OCI-LY7 (cell line): Measurements from ENCODE around the gene TENT5C. TPM values are rescaled to one million over a fixed set of nuclear protein-coding genes. Genes with fewer than 3 reads are reported as not detected.

Source experiments
- BruUV-seq: library from RNA; stranded (reverse); fragments of 400-500 nt; replicated peaks from 2 replicates; lab custom pipeline; 2021; lab: Mats Ljungman, UMichigan
- CTCF ChIA-PET: fragments of 300-600 bp; sonication (Branson Sonifier 250); formaldehyde crosslinking; loops from one replicate; lab custom pipeline; 2022; ENCODE audit warnings: antibody characterized with exemption; ENCODE audit not compliant: unreplicated experiment; lab: Charles Lee
- POLR2A ChIA-PET: fragments of 300-600 bp; sonication (Branson Sonifier 250); formaldehyde crosslinking; loops from one replicate; lab custom pipeline; 2022; ENCODE audit warnings: antibody characterized with exemption; lab: Charles Lee
- DNase-seq: peaks from one replicate; pipeline ENCODE4 v3.0.0-alpha.2; 2015; ENCODE audit warnings: low spot score
- H2AFZ ChIP-seq: fragments of 200-600 bp; sonication (generic), shearing (Covaris generic); 2 replicates; pipeline ENCODE4 v1.6.1; 2014; ENCODE audit warnings: mild to moderate bottlenecking, antibody characterized with exemption, low read length, moderate library complexity
- H3K27ac ChIP-seq: fragments of 200-600 bp; sonication (generic); 2 replicates; pipeline ENCODE4 v1.5.1; 2014; ENCODE audit warnings: mixed run types, low read depth, mild to moderate bottlenecking, moderate library complexity, low read length, inconsistent platforms; ENCODE audit not compliant: poor library complexity, severe bottlenecking
- H3K36me3 ChIP-seq: fragments of 200-600 bp; sonication (generic); 2 replicates; pipeline ENCODE4 v1.6.1; 2014; ENCODE audit warnings: mild to moderate bottlenecking, antibody characterized with exemption, low read length, moderate library complexity, mixed read lengths; ENCODE audit not compliant: insufficient read depth
- H3K4me1 ChIP-seq: fragments of 200-600 bp; sonication (generic); 2 replicates; pipeline ENCODE4 v1.5.1; 2014; ENCODE audit warnings: mild to moderate bottlenecking, low read length; ENCODE audit not compliant: insufficient read depth, poor library complexity, severe bottlenecking
- H3K4me2 ChIP-seq: fragments of 200-600 bp; sonication (generic); 2 replicates; pipeline ENCODE4 v1.6.1; 2014; ENCODE audit warnings: mild to moderate bottlenecking, low read length
- H3K4me3 ChIP-seq: fragments of 200-600 bp; sonication (generic); 2 replicates; pipeline ENCODE4 v1.5.1; 2014; ENCODE audit warnings: mild to moderate bottlenecking, low read depth, low read length; ENCODE audit not compliant: poor library complexity, severe bottlenecking
- H3K79me2 ChIP-seq: fragments of 200-600 bp; sonication (generic); 2 replicates; pipeline ENCODE4 v1.6.1; 2016; ENCODE audit warnings: low read depth, mild to moderate bottlenecking, low read length, moderate library complexity, mixed read lengths; ENCODE audit not compliant: insufficient read depth
- H3K9me2 ChIP-seq: fragments of 200-600 bp; sonication (generic); 2 replicates; pipeline ENCODE4 v1.6.1; 2016; ENCODE audit warnings: mild to moderate bottlenecking, low read length, mixed read lengths; ENCODE audit not compliant: insufficient read depth
- H3K9me3 ChIP-seq: fragments of 200-600 bp; sonication (generic); 2 replicates; pipeline ENCODE4 v1.6.1; 2014; ENCODE audit warnings: mild to moderate bottlenecking, mixed run types, low read length, mixed read lengths
- H4K20me1 ChIP-seq: fragments of 200-600 bp; sonication (generic); 2 replicates; pipeline ENCODE4 v1.6.1; 2014; ENCODE audit warnings: mild to moderate bottlenecking, antibody characterized with exemption, low read length, moderate library complexity, mixed read lengths; ENCODE audit not compliant: insufficient read depth
- CTCF ChIP-seq: fragments of 200-600 bp; sonication (generic); conservative IDR thresholded peaks from 2 replicates; pipeline ENCODE4 v1.5.1; 2014; ENCODE audit warnings: mild to moderate bottlenecking, antibody characterized with exemption, low read length, moderate library complexity, mixed read lengths
- EZH2phosphoT487 ChIP-seq: fragments of 200-600 bp; sonication (generic); IDR thresholded peaks from 2 replicates; pipeline ENCODE4 v1.6.1; 2018; ENCODE audit warnings: low read depth, borderline replicate concordance, mild to moderate bottlenecking, mixed run types, antibody characterized with exemption, low read length, moderate library complexity, mixed read lengths
- intact Hi-C: fragments of 100-400 bp; cut with micrococcal nuclease; formaldehyde crosslinking; loops from one replicate; pipeline ENCODE4 v1.10.0; 2022; ENCODE audit not compliant: unreplicated experiment
- total RNA-seq, 2 experiments: library from RNA; depleted of rRNA in 1 of 2; stranded (reverse); fragments of >200 nt in 1 of 2; shearing (Covaris generic) in 1 of 2; gene quantifications; 2 replicates each; pipeline ENCODE4 v1.2.3, GENCODE V29; 2014 to 2022

The TENT5C gene
- total RNA-seq, 2 experiments from 2014 or later, result 13.3 to 31.1 TPM

- TF ChIP-seq EZH2phosphoT487 (no peak), CTCF (no peak)
- Histone ChIP-seq H4K20me1 (no peaks in the 10 kb centered on the region), H3K9me3 (no peaks in the 10 kb centered on the region), H3K4me3 (no peak overlapping the region), H3K27ac (no peak overlapping the region), H3K4me1 (peaks cover 69% of the 10 kb centered on the region), H3K9me2 (no peaks in the 10 kb centered on the region), H3K4me2 (no peak overlapping the region), H3K36me3 (no peaks in the 10 kb centered on the region), H3K79me2 (no peaks in the 10 kb centered on the region), H2AFZ (no peak overlapping the region)
- BruUV-seq, result no TSS peak
- no peak for DNase-seq
- intact Hi-C loops, result no loop called here
- ChIA-PET POLR2A (interaction anchor here (0.8 to 29.0 kb wide), 5 partner anchors 6 to 591 kb away, joined by 3 to 760 read pairs (median 3); partner anchors contain the start of gene TTF2), CTCF (interaction anchor here (1.1 kb wide), 1 partner anchor 20 kb away, joined by 3 read pairs; no protein-coding TSS in a partner anchor)
These were observed 45.2 kb downstream of the TENT5C start for GRCh38 chr1:117650840-117651568.

- TF ChIP-seq EZH2phosphoT487, result no peak
- TF ChIP-seq CTCF, result no peak
- Histone ChIP-seq H3K9me2 (no peaks in the 10 kb centered on the region), H3K27ac (peak overlapping the region; percentile 98), H4K20me1 (no peaks in the 10 kb centered on the region), H3K79me2 (no peaks in the 10 kb centered on the region), H3K4me2 (peak overlapping the region; percentile 73), H3K4me1 (peaks cover 75% of the 10 kb centered on the region), H3K4me3 (no peak overlapping the region), H3K36me3 (no peaks in the 10 kb centered on the region), H2AFZ (peak overlapping the region; percentile 13; the same call in 1 of the 2 replicates), H3K9me3 (no peaks in the 10 kb centered on the region)
- ChIA-PET CTCF (no interaction called here), POLR2A (interaction anchor here (1.0 to 29.0 kb wide), 5 partner anchors 5 to 592 kb away, joined by 3 to 760 read pairs (median 4); partner anchors contain the start of gene TTF2)
- no TSS peak for BruUV-seq
- DNase-seq, result no peak
- intact Hi-C loops, result no loop called here
These were observed 45.8 kb downstream of the TENT5C start for GRCh38 chr1:117651616-117652015.
